ENCODE results near the gene ELFN1.

ELFN1 gene

DNA sequence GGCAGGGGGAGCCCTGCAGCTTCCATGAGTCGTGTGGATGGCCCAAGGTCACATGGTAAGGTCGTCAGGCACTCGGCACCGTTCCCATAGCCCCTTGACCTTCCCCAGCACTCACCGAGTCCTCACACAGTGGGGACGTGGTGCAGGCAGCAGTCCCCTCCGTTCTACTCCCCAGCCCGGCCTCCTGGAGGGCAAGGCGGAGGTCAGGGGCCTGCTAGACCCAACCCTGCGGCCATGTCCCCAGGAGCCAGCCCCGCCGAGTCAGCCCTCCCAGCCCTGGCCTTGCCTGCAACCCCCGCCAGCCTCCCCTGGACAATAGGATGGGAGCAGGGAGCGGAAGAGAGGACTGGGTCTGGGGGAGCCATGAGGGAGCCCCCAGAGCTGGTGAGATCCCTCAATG is 65.2 kb downstream of the ELFN1 start:
- Histone ChIP-seq H3K27me3 (ENCODE audit: control insufficient read depth in 2 of 2, insufficient read depth in 2 of 2, low read length in 2 of 2) (peaks cover 6 to 11% of the 10 kb centered on the region in 2 donors), H3K4me3 (ENCODE audit: low read length in 2 of 2) (no peak overlapping the region), H3K36me3 (ENCODE audit: control insufficient read depth in 2 of 2, insufficient read depth in 2 of 2, low read length in 2 of 2) (no peaks in the 10 kb centered on the region), H3K27ac (ENCODE audit: low read depth in 2 of 2, low read length in 2 of 2) (no peak overlapping the region), H3K9ac (ENCODE audit: low read depth in 1 of 2, low read length in 2 of 2) (no peak overlapping the region), H3K4me1 (ENCODE audit: control insufficient read depth in 2 of 2, insufficient read depth in 2 of 2, low read length in 2 of 2) (no peaks in the 10 kb centered on the region), H3K9me3 (ENCODE audit: control insufficient read depth in 2 of 2, low read length in 2 of 2) (no peaks in the 10 kb centered on the region)

DNA sequence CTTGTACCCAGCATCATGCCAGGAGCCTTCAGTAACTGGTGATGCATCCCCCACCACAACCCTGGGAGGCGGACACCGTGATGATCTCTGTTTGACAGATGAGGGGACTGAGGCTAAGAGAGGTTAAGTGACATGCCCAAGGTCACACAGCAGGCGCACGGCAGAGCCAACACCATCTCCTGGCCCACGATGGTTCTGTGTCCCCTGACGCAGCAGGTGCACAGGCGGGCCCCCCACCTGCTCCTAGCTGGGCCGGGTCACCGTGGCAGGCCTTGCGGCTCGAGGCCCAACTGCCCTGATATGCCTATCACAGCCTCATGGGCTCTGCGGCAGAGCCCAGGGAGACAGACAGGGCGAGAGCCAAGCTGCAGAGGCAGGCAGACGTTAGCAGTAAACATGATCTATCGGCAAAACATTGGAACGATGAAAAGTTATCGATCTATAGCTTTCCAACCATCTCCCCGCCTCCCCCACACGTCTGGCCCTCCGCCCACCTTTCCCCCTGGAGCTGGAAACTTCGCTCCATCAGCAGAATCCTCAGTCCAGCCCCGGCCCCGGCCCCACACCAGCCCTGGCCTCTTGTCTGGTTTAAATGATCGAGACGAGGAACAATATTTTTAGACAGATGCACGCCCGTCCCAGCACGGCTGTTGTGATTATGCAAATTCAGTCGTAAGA is 65.9 kb downstream of the ELFN1 start:
- H3K36me3 ChIP-seq (ENCODE audit: control insufficient read depth in 2 of 2, insufficient read depth in 2 of 2, low read length in 2 of 2) = no peaks in the 10 kb centered on the region
- no peak overlapping the region for H3K27ac ChIP-seq (ENCODE audit: low read depth in 2 of 2, low read length in 2 of 2)
- H3K9me3 ChIP-seq (ENCODE audit: control insufficient read depth in 2 of 2, low read length in 2 of 2) = no peaks in the 10 kb centered on the region
- no peak overlapping the region for H3K4me3 ChIP-seq (ENCODE audit: low read length in 2 of 2)
- no peak overlapping the region for H3K9ac ChIP-seq (ENCODE audit: low read depth in 1 of 2, low read length in 2 of 2)
- H3K4me1 ChIP-seq (ENCODE audit: control insufficient read depth in 2 of 2, insufficient read depth in 2 of 2, low read length in 2 of 2) = no peaks in the 10 kb centered on the region
- H3K27me3 ChIP-seq (ENCODE audit: control insufficient read depth in 2 of 2, insufficient read depth in 2 of 2, low read length in 2 of 2) = peaks cover 6 to 11% of the 10 kb centered on the region in 2 donors

DNA sequence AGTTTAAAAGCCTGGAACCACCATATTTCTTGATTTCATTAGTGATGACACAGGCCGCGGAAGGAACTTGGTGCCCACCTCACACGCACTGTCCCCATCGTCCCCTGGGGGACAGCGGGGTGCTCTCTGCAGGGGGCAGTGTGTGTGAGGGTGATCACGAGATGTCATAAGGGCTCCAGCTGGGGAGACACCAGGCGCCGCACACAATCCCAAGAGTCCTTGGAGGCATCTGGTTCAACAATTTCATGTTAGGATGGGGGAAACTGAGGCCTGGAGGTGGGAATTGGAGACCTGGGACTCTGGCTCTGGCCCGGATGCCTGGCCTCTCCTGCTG is 66.4 kb downstream of the ELFN1 start:
- H3K27ac ChIP-seq (ENCODE audit: low read depth in 2 of 2, low read length in 2 of 2) = no peak overlapping the region
- H3K27me3 ChIP-seq (ENCODE audit: control insufficient read depth in 2 of 2, insufficient read depth in 2 of 2, low read length in 2 of 2) = peaks cover 6 to 11% of the 10 kb centered on the region in 2 donors
- no peak overlapping the region for H3K9ac ChIP-seq (ENCODE audit: low read depth in 1 of 2, low read length in 2 of 2)
- no peaks in the 10 kb centered on the region for H3K9me3 ChIP-seq (ENCODE audit: control insufficient read depth in 2 of 2, low read length in 2 of 2)
- no peaks in the 10 kb centered on the region for H3K4me1 ChIP-seq (ENCODE audit: control insufficient read depth in 2 of 2, insufficient read depth in 2 of 2, low read length in 2 of 2)
- no peak overlapping the region for H3K4me3 ChIP-seq (ENCODE audit: low read length in 2 of 2)
- no peaks in the 10 kb centered on the region for H3K36me3 ChIP-seq (ENCODE audit: control insufficient read depth in 2 of 2, insufficient read depth in 2 of 2, low read length in 2 of 2)

DNA sequence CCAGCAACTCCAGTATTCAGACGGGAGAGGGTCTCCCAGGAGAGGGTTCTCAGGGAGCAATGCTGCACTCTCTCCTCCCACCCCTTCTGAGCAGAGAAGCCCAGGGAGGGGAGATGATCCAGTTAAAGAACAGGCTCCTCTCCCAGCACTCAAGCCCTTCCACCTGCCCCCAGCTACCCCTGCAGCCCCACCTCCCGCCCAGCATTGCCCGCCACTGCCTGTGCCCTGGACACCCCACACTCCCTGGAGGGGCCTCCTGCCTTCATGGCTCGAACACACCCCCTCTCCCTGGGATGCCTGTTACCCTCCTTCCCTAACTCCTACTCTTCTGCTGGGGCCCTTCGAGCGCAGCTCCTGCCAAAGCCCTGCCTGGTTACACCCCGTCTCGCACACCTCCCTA is 66.8 kb downstream of the ELFN1 start:
- Histone ChIP-seq H3K9me3 (ENCODE audit: control insufficient read depth in 2 of 2, low read length in 2 of 2) (no peaks in the 10 kb centered on the region), H3K4me1 (ENCODE audit: control insufficient read depth in 2 of 2, insufficient read depth in 2 of 2, low read length in 2 of 2) (peaks cover 0 to under 1% of the 10 kb centered on the region in 2 donors), H3K36me3 (ENCODE audit: control insufficient read depth in 2 of 2, insufficient read depth in 2 of 2, low read length in 2 of 2) (no peaks in the 10 kb centered on the region), H3K4me3 (ENCODE audit: low read length in 2 of 2) (no peak overlapping the region), H3K27me3 (ENCODE audit: control insufficient read depth in 2 of 2, insufficient read depth in 2 of 2, low read length in 2 of 2) (peaks cover 6 to 11% of the 10 kb centered on the region in 2 donors), H3K9ac (ENCODE audit: low read depth in 1 of 2, low read length in 2 of 2) (no peak overlapping the region), H3K27ac (ENCODE audit: low read depth in 2 of 2, low read length in 2 of 2) (no peak overlapping the region)

DNA sequence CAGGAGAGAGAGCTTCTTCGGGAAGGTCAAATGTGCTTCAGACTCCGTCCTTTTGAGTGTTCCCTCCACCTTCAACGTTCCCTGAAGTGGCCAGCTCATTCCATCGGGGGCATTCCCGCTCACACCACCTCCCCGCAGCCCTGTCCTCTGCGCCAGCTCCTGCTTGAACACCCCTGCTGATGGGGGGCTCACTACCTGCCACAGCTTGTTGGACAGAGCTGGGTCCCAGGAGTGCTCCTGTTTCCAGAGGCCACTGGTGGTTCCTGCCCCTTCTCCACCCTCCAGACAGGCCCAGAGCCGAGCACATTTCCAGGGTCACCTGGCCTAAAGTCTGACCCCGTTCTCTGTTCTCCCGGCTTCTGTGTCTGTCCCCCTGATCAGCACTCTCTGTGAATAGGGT is 67.4 kb downstream of the ELFN1 start:
- Histone ChIP-seq H3K36me3 (ENCODE audit: control insufficient read depth in 2 of 2, insufficient read depth in 2 of 2, low read length in 2 of 2) (no peaks in the 10 kb centered on the region), H3K9me3 (ENCODE audit: control insufficient read depth in 2 of 2, low read length in 2 of 2) (no peaks in the 10 kb centered on the region), H3K27me3 (ENCODE audit: control insufficient read depth in 2 of 2, insufficient read depth in 2 of 2, low read length in 2 of 2) (peaks cover 6 to 11% of the 10 kb centered on the region in 2 donors)

DNA sequence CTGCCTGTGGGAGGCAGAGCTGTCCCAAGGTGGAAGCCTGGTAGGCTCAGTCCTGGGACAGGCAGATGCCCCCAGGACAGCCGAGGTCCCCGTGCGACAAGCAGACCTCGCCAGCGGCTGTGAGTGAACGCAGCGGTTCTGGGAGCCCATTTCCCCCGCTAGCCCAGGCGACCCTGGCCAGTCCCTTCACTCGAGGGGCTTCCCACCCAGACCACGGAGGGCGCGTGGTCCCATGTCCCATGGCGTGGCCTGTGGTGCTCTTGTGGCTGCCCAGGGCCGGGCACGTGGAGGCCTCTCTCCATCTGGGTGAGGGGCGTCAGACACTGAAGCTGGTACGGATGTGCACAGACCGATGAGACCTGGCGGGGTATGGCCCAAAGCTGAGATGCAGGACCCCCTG is 67.9 kb downstream of the ELFN1 start:
- Histone ChIP-seq H3K4me3 (ENCODE audit: low read length in 2 of 2) (no peak overlapping the region), H3K4me1 (ENCODE audit: control insufficient read depth in 2 of 2, insufficient read depth in 2 of 2, low read length in 2 of 2) (peaks cover 1 to 11% of the 10 kb centered on the region in 2 donors), H3K9me3 (ENCODE audit: control insufficient read depth in 2 of 2, low read length in 2 of 2) (no peaks in the 10 kb centered on the region), H3K9ac (ENCODE audit: low read depth in 1 of 2, low read length in 2 of 2) (no peak overlapping the region), H3K36me3 (ENCODE audit: control insufficient read depth in 2 of 2, insufficient read depth in 2 of 2, low read length in 2 of 2) (no peaks in the 10 kb centered on the region), H3K27me3 (ENCODE audit: control insufficient read depth in 2 of 2, insufficient read depth in 2 of 2, low read length in 2 of 2) (peaks cover 6 to 11% of the 10 kb centered on the region in 2 donors), H3K27ac (ENCODE audit: low read depth in 2 of 2, low read length in 2 of 2) (no peak overlapping the region)

More for the DNA sequence above, 67.4 kb downstream of the ELFN1 start:
- Histone ChIP-seq H3K9ac (ENCODE audit: low read depth in 1 of 2, low read length in 2 of 2) (no peak overlapping the region), H3K4me1 (ENCODE audit: control insufficient read depth in 2 of 2, insufficient read depth in 2 of 2, low read length in 2 of 2) (peaks cover 0 to 8% of the 10 kb centered on the region in 2 donors), H3K4me3 (ENCODE audit: low read length in 2 of 2) (no peak overlapping the region), H3K27ac (ENCODE audit: low read depth in 2 of 2, low read length in 2 of 2) (no peak overlapping the region)

DNA sequence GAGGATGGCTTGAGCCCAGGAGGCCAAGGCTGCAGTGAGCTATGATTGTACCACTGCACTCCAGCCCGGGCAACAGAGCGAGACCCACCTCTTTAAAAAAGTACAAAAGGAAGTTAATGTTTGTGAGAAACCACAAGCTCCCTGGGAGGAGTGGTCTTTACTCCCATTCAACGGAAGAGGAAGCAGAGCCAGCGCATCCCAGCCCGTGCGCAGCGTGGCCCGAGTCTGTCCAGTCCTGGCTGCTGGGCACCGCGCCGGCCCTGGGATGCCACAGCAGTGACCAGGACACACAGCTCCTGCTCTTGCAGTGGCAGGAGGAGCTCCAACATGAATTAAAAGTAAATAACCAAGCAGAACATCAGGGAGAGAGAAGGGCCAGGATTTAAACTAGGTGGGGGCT is 68.4 kb downstream of the ELFN1 start:
- Histone ChIP-seq H3K27ac (ENCODE audit: low read depth in 2 of 2, low read length in 2 of 2) (no peak overlapping the region), H3K4me1 (ENCODE audit: control insufficient read depth in 2 of 2, insufficient read depth in 2 of 2, low read length in 2 of 2) (peaks cover 3 to 15% of the 10 kb centered on the region in 2 donors), H3K9me3 (ENCODE audit: control insufficient read depth in 2 of 2, low read length in 2 of 2) (no peaks in the 10 kb centered on the region), H3K27me3 (ENCODE audit: control insufficient read depth in 2 of 2, insufficient read depth in 2 of 2, low read length in 2 of 2) (peaks cover under 1 to 7% of the 10 kb centered on the region in 2 donors), H3K9ac (ENCODE audit: low read depth in 1 of 2, low read length in 2 of 2) (no peak overlapping the region), H3K36me3 (ENCODE audit: control insufficient read depth in 2 of 2, insufficient read depth in 2 of 2, low read length in 2 of 2) (no peaks in the 10 kb centered on the region), H3K4me3 (ENCODE audit: low read length in 2 of 2) (no peak overlapping the region)

DNA sequence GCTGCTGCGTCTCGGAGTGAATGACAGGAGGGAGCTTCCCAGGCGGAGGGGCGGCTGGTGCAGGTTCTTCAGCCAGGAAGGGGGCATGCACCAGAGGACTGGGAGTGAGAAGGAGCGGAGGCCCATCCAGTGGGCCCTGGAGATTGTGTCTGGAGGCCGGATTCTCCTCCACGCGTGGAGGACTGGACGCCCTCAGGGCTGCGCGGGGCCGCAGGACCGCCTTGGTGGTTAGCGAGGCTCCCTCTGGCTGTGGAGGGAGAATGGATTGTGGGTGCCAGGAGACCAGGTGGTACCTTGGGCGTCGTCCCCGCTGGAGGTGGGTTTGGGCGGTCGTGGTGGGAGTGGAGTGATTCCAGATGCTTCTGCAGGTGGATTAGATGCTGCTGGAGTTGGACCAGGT is 68.9 kb downstream of the ELFN1 start:
- Histone ChIP-seq H3K4me1 (ENCODE audit: control insufficient read depth in 2 of 2, insufficient read depth in 2 of 2, low read length in 2 of 2) (peaks cover 3 to 15% of the 10 kb centered on the region in 2 donors), H3K9ac (ENCODE audit: low read depth in 1 of 2, low read length in 2 of 2) (no peak overlapping the region), H3K9me3 (ENCODE audit: control insufficient read depth in 2 of 2, low read length in 2 of 2) (no peaks in the 10 kb centered on the region), H3K36me3 (ENCODE audit: control insufficient read depth in 2 of 2, insufficient read depth in 2 of 2, low read length in 2 of 2) (no peaks in the 10 kb centered on the region), H3K27ac (ENCODE audit: low read depth in 2 of 2, low read length in 2 of 2) (no peak overlapping the region), H3K4me3 (ENCODE audit: low read length in 2 of 2) (no peak overlapping the region), H3K27me3 (ENCODE audit: control insufficient read depth in 2 of 2, insufficient read depth in 2 of 2, low read length in 2 of 2) (peaks cover 0 to 3% of the 10 kb centered on the region in 2 donors)

DNA sequence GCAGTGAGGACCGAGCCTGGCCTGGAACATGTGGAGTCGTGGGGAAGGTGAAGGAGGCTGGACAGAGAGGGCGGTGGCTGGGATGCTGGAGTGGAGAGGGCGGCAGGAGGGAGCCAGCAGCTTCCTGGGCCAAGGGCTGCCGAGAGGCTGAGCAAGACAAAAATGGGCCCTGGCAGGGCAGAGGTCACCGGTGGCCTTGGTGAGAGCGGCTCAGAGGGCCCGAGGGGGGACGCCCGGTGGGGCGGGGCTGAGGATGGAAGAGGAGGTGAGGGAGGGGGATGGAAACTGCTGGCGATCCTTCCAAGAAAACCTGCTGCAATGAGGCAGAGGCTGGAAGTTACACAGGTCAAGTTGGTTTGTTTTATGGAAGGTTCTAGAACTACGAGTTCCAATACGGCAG is 69.5 kb downstream of the ELFN1 start:
- H3K9ac ChIP-seq (ENCODE audit: low read depth in 1 of 2, low read length in 2 of 2) = no peak overlapping the region
- no peaks in the 10 kb centered on the region for H3K9me3 ChIP-seq (ENCODE audit: control insufficient read depth in 2 of 2, low read length in 2 of 2)
- no peaks in the 10 kb centered on the region for H3K27me3 ChIP-seq (ENCODE audit: control insufficient read depth in 2 of 2, insufficient read depth in 2 of 2, low read length in 2 of 2)
- H3K4me1 ChIP-seq (ENCODE audit: control insufficient read depth in 2 of 2, insufficient read depth in 2 of 2, low read length in 2 of 2) = peaks cover 3 to 15% of the 10 kb centered on the region in 2 donors
- H3K36me3 ChIP-seq (ENCODE audit: control insufficient read depth in 2 of 2, insufficient read depth in 2 of 2, low read length in 2 of 2) = no peaks in the 10 kb centered on the region
- no peak overlapping the region for H3K27ac ChIP-seq (ENCODE audit: low read depth in 2 of 2, low read length in 2 of 2)
- no peak overlapping the region for H3K4me3 ChIP-seq (ENCODE audit: low read length in 2 of 2)

DNA sequence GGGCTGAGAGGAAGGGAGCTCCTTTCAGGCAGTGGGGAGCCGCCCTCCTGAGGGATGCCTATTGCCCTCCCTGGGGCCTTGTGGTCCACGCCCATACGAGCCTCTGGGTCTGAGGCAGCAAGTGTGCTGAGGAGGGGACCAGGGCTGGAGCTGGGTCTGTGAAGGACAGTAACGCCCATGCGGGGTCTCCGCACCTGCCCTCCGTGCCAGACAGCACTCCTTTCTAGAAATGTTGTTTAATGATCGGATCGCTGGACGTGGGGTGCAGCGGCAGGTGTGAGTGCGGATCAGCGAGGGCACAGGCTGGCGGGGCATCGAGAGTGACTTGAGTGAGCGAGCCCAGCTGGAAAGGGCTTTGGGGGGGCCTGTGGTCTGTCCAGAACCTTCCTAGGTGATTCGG is 70.1 kb downstream of the ELFN1 start:
- Histone ChIP-seq H3K4me1 (ENCODE audit: control insufficient read depth in 2 of 2, insufficient read depth in 2 of 2, low read length in 2 of 2) (peaks cover 3 to 15% of the 10 kb centered on the region in 2 donors), H3K27ac (ENCODE audit: low read depth in 2 of 2, low read length in 2 of 2) (no peak overlapping the region), H3K36me3 (ENCODE audit: control insufficient read depth in 2 of 2, insufficient read depth in 2 of 2, low read length in 2 of 2) (no peaks in the 10 kb centered on the region), H3K9me3 (ENCODE audit: control insufficient read depth in 2 of 2, low read length in 2 of 2) (no peaks in the 10 kb centered on the region), H3K4me3 (ENCODE audit: low read length in 2 of 2) (no peak overlapping the region), H3K27me3 (ENCODE audit: control insufficient read depth in 2 of 2, insufficient read depth in 2 of 2, low read length in 2 of 2) (no peaks in the 10 kb centered on the region), H3K9ac (ENCODE audit: low read depth in 1 of 2, low read length in 2 of 2) (no peak overlapping the region)

Data from mucosa of rectum (tissue), 2 donors.